ENCODE data around the gene SEC14L3. TPM values are rescaled to one million over a fixed set of nuclear protein-coding genes. Genes with fewer than 3 reads are reported as not detected.

SEC14L3 gene
- total RNA-seq, 1 experiment from 2014 or later: not detected

GRCh38 chr22:30502153-30502552 is 30.3 kb upstream of the SEC14L3 start:
- POLR2A ChIA-PET: no interaction called here
- intact Hi-C loops (cut with micrococcal nuclease; ENCODE audit: unreplicated experiment) (no loop called here), in situ Hi-C loops (cut with HindIII; ENCODE audit: low pct_unique_long_range_greater_than_20kb, low sequenced_read_pairs) (no loop called here)

GRCh38 chr22:30500628-30501027 is 28.8 kb upstream of the SEC14L3 start:
- H3K4me3 ChIP-seq (ENCODE audit: low read depth in 2 of 2, low read length in 2 of 2): no peak overlapping the region
- H3K36me3 ChIP-seq (ENCODE audit: control insufficient read depth, insufficient read depth, low read length): peaks cover 3% of the 10 kb centered on the region; the same call in 1 of the 2 replicates
- no peaks in the 10 kb centered on the region for H3K27me3 ChIP-seq (ENCODE audit: control insufficient read depth, insufficient read depth, low read length)
- ChIA-PET POLR2A (no interaction called here), CTCF (interaction anchor here (0.6 to 0.7 kb wide), 2 partner anchors 15 to 68 kb away, joined by 3 to 10 read pairs; no protein-coding TSS in a partner anchor)
- intact Hi-C loops (cut with micrococcal nuclease; ENCODE audit: unreplicated experiment) (no loop called here), in situ Hi-C loops (cut with HindIII; ENCODE audit: low pct_unique_long_range_greater_than_20kb, low sequenced_read_pairs) (no loop called here)
- H3K4me1 ChIP-seq (ENCODE audit: control insufficient read depth, insufficient read depth, low read length): no peaks in the 10 kb centered on the region
- H3K27ac ChIP-seq (ENCODE audit: low read length): no peak overlapping the region
- ATAC-seq (no peak), DNase-seq (ENCODE audit: low read depth, low spot score) (no peak)
- TF ChIP-seq CTCF (IDR thresholded peaks at IDR 0.05): no peak
- no peak for TF ChIP-seq REST (IDR thresholded peaks at IDR 0.05; ENCODE audit: insufficient read depth in 1 of 2, low read depth in 2 of 2, low read length in 1 of 2)
- TF ChIP-seq TCF7L2 (IDR thresholded peaks at IDR 0.05; ENCODE audit: low read depth, low read length): no peak
- no peak for TF ChIP-seq POLR2AphosphoS5 (IDR thresholded peaks at IDR 0.05; ENCODE audit: low read depth, low read length)
- no peak for TF ChIP-seq SIN3A (IDR thresholded peaks at IDR 0.05; ENCODE audit: borderline replicate concordance, insufficient read depth, low read depth, low read length)
- BruUV-seq (replicated peaks): no TSS peak
- no peaks in the 10 kb centered on the region for H3K9me3 ChIP-seq (ENCODE audit: control insufficient read depth, insufficient read depth, low read depth, low read length)

More at GRCh38 chr22:30502153-30502552, 30.3 kb upstream of the SEC14L3 start:
- no peak for TF ChIP-seq TCF7L2 (IDR thresholded peaks at IDR 0.05; ENCODE audit: low read depth, low read length)
- TF ChIP-seq REST (IDR thresholded peaks at IDR 0.05; ENCODE audit: insufficient read depth in 1 of 2, low read depth in 2 of 2, low read length in 1 of 2): no peak
- no peak for TF ChIP-seq CTCF (IDR thresholded peaks at IDR 0.05)
- no peak for TF ChIP-seq SIN3A (IDR thresholded peaks at IDR 0.05; ENCODE audit: borderline replicate concordance, insufficient read depth, low read depth, low read length)
- no peak for TF ChIP-seq POLR2AphosphoS5 (IDR thresholded peaks at IDR 0.05; ENCODE audit: low read depth, low read length)
- no peaks in the 10 kb centered on the region for H3K9me3 ChIP-seq (ENCODE audit: control insufficient read depth, insufficient read depth, low read depth, low read length)
- no peaks in the 10 kb centered on the region for H3K4me1 ChIP-seq (ENCODE audit: control insufficient read depth, insufficient read depth, low read length)
- CTCF ChIA-PET: no interaction called here
- DNase-seq (ENCODE audit: low read depth, low spot score) (no peak), ATAC-seq (no peak)
- peaks cover 3% of the 10 kb centered on the region; the same call in 1 of the 2 replicates for H3K36me3 ChIP-seq (ENCODE audit: control insufficient read depth, insufficient read depth, low read length)
- BruUV-seq (replicated peaks): no TSS peak
- no peaks in the 10 kb centered on the region for H3K27me3 ChIP-seq (ENCODE audit: control insufficient read depth, insufficient read depth, low read length)
- no peak overlapping the region for H3K27ac ChIP-seq (ENCODE audit: low read length)
- H3K4me3 ChIP-seq (ENCODE audit: low read depth in 2 of 2, low read length in 2 of 2): no peak overlapping the region
